ENCODE data around the gene ZNF587B.
A peak's percentile ranks its signal among the peaks of the same experiment; 100 is the strongest.
"Not testable (repeated sequence)": the region's sequence is repeated elsewhere in the genome, so short reads cannot be mapped to it uniquely, and the experiment has no call there.

The ZNF587B gene

DNA sequence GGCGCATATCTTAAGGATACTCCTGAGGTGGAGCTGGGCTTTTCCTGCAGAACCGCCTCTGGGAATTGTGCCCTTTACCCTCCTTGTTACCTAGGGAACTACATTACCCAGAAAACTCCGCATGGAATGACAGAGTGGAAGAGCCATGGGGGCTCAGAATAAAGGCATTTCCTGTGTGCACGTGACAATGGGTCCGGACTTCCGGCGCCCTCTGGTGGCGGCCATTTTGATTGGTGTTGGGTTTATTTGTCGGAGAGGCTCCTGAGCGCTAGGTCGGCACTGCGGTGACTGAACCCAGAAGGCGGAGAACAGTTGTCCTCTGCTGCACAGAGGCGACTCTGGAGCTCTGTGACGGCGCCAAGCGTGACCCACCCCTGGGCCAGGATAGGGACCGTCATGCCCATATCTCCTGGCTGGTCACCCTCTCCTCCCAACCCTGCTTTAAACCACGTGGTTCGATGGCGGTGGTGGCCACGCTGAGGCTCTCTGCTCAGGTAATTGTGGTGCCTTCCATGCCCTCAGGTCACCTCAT is at the start of gene ZNF587B:
ZNF587B (plus strand) TSS at position 229 of the 532 bp plus-strand sequence; CDS start at position 459, 230 bp downstream.
- peak; percentile 44 for DNase-seq

DNA sequence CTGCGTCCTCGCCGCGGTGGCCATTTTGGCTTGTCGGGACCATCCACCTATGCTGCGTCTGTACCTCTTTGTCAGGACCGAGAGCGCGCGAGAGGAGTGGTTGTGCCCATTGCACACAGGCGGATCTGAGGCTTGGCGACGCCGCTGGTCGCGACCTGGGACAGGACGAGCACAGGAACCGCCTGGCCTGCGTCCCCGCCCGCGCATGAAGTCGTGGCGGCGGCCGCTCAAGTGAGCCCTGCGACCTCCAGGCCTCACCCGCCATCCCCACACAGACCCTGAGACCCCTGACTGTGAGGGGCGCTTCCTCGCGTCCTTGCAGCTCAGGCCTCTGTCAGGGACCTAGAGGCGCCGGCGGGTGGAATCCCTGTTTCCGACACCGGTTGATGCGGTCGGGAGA is 43.8 kb upstream of the ZNF587B start:
- no peak for DNase-seq

DNA sequence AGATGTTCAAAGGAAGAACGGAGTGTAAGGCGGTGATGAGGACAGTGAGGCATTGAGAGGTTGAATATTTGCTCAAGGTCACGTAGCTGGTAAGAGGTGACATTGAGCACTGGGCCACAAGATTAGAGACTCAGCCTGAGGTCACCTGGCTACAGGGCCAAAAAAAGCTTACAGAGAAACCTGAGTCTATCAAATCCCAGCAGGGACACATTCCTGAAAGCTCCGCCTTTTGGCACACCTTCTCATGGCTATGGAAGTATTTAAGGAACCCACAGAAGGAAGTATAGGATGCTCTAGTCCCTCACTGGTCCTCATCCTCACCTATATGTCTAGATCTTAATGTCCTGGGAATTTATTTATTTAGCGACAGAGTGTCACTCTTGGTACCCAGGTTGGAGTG is 43.2 kb upstream of the ZNF587B start:
- DNase-seq: no peak

DNA sequence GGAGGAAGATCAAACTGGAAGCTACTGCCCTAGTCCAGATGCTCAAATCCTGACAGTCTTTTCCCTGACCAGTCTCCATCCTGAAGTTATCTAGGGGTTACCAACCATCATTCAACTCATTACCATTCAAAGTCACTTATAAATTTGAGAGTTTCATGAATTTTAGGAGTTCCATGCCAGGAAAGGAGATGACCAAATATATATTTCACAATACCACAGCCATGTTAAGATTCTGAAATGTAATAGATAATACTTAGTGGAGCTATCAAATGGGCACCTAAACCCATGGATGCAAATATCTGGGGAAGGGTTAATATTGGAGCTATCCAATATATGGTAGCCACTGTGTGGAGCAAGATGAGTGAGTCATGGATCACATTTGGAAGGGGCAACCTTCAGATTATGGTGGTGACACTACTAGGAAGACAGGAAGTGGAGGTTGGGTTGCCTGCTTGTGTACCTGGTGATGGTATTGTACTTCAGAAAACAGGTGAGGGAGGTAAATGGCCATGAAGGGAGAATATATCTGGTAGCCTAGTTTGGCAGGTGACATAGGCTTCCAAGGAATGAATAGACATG is 41.9 kb upstream of the ZNF587B start:
- no peak for DNase-seq

DNA sequence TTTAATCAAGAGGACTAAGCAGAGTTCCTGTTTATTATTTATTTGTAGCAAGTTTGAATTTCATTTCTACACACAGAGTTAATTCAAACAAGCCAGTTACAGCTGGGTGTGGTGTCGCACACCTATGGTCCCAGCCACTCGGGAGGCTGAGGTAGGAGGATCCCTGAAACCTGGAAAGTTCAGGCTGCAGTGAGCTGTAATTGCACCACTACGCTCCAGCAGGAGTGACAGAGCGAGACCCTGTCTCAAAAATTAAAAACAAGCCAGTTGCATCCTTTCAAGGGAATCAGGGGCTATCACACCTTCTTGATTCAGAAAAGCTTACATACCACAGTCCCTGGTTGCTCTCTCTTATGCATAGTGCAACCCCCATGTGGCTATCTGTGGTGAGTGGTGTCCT is 40.8 kb upstream of the ZNF587B start:
- DNase-seq: no peak

- not testable (repeated sequence) for DNase-seq
Measured at GRCh38 chr19:57796580-57796979, 33.5 kb upstream of the ZNF587B start.

DNA sequence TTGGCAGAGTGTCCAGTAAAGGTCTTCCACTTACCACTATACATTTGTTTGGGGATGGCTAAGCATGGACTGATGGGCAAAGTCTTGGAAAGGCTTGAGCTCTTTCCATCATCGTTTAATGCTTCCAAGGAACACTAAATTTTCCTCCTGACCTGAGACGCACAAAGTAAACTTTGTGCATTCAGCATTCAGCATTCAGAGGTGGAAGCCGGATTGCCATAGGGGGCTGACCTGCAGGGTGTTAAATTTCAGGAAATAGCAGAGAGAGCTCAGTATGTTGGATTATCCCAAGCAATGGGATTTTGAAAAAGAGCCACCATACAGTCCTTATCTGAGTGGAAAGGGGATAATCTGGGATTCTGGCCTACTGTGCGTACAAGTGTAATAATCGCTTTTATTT is 29.4 kb upstream of the ZNF587B start:
- no peak for DNase-seq

DNA sequence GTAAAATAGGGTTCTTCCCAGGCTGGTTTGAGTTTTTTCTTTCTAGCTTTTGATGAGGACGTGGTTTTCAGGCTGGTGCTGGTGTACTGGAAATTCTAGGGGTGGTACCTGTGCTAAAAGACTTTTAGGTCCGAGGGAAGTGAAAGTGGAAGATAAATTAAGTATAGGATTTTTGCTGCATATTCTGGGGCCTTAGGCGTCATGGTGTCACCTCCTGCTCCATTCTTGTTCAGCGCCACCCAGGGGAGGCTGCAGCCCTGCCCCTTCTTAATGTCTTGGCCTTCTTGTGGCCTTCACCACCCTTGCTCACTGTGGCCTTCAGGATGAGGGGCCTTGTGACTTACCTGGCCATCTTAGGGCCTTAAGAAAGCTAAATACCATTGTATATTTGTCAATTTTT is 27.8 kb upstream of the ZNF587B start:
- DNase-seq: no peak

DNA sequence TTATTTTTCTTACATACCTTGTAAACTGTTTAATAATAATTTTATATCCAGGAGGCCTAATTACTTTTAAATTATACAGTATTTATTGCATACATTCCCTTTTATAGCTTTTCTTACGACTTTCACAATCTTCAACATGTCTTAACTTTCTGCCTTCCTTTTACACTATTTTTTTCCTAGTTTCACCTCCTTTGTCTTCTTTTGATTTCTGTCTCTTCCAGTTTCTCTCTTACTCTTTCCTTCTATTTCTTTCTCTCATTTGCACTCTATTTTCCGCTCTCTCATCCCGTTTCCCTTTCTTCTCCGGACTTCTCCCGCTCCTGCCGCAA is 26.9 kb upstream of the ZNF587B start:
- no peak for DNase-seq

- no peak for DNase-seq
Measured at GRCh38 chr19:57803594-57804325, 26.3 kb upstream of the ZNF587B start.

DNA sequence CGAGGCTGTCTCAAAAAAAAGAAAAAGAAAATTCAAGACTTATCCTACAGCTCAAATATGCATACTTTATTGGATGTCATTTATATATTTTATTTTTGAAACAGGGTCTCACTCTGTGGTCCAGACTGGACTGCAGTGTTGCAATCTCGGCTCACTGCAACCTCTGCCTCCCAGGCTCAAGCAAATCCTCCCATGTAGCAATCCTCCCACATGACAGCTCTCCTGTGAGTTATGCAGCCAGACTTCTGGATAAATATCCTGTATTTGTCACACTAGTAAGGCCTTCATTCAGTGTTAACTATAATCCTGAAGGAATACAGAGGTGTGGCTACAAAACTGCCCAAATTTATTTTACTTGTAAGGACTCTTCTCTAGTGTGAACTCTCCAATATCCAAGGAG is 22.6 kb upstream of the ZNF587B start:
- DNase-seq: no peak

DNA sequence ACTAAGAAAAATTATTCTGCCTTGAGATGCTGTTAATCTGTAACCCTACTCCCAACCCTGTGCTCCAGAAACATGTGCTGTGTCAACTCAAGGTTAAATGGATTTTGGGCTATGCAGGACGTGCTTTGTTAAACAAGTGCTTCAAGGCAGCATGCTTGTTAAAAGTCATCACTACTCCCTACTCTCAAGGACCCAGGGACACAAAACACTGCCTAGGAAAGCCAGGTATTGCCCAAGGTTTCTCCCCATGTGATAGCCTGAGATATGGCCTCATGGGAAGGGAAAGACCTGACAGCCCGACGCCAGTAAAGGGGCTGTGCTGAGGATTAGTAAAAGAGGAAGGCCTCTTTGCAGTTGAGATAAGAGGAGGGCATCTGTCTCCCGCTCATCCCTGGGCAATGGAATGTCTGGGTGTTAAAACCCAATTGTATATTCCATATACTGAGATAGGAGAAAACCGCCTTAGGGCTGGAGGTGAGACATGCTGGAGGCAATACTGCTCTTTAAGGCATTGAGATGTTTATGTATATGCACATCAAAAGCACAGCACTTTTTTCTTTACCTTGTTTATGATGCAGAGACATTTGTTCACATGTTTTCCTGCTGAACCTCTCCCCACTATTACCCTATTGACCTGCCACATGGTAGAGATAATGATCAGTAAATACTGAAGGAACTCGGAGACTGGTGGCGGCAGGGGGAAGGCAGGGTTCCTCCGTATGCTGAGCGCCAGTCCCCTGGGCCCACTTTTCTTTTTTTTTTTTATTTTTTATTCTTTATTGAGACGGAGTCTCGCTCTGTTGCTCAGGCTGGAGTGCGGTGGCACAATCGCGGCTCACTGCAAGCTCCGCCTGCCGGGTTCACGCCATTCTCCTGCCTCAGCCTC is 19.4 kb upstream of the ZNF587B start:
- not testable (repeated sequence) for DNase-seq

DNA sequence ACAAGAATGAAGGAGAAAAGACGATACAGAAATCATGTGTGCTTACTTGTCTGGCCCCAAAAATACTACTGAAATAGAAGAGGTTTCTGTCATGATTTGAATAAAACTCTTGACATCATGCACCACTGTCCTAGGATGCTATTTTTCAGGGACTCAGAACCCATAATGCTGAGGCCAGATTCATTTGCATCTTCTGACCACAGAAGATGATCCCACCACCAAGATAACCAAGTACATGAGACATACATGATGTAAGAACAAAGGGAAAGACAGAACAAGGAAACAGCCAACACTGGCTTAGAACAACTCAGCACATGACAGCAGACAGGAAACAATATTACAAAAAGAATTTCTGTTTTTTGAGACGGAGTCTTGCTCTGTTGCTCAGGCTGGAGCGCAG is 17.9 kb upstream of the ZNF587B start:
- DNase-seq: no peak

- not testable (repeated sequence) for DNase-seq
Measured at GRCh38 chr19:57812975-57813820, 16.9 kb upstream of the ZNF587B start.

GRCh38 chr19:57813919-57814504 is 16.1 kb upstream of the ZNF587B start:
- no peak for DNase-seq

GRCh38 chr19:57814505-57815246 is 15.4 kb upstream of the ZNF587B start, which contains the start of gene ZNF552:
ZNF552 (minus strand) TSS chr19:57814913; CDS start chr19:57814743, 170 bp downstream.
- peak; percentile 85 for DNase-seq

DNA sequence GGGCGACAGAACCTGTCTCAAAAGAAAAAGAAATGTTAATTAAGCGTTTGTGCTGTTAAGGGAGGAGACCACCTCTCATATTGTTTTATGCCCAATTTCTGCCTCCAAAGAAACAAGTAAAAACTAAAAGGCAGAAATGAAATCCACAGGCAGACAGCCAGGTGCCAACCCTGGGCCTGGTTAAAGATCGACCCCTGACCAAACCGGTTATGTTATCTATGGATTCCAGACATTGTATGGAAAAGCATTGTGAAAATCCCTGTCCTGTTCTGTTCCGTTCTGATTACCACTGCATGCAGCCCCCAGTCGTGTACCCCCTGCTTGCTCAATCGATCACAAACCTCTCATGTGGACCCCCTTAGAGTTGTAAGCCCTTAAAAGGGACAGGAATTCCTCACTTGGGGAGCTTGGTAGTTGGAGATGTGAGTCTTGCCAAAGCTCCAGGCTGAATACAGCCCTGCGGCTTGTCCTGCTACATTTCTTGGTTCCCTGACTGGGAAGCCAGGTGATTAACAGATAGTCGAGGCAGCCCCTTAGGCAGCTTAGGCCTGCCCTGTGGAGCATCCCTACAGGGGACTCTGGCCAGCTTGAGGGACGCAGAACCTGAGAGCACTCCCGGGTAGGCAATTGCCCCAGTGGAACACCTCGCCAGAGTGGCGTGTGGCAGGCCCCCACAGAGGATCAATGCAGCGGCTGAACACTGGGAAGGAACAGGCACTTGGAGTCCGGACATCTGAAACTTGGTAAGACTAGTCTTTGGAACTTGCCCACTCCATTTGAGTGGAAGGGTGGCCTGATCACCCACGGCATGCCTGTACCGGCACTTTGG is 14.6 kb upstream of the ZNF587B start:
- no peak for DNase-seq

GRCh38 chr19:57816652-57817051 is 13.4 kb upstream of the ZNF587B start:
- DNase-seq: no peak

- DNase-seq: no peak
Measured at GRCh38 chr19:57817976-57818375, 12.1 kb upstream of the ZNF587B start.

GRCh38 chr19:57818378-57818777 is 11.7 kb upstream of the ZNF587B start:
- no peak for DNase-seq
